DMS53 treated with DMSO at 0.1 percent for 48 hours (cell line): ENCODE data around the gene CALU.

Experiments
- DNase-seq: peaks from one replicate; lab custom pipeline; 2025; ENCODE audit not compliant: unreplicated experiment; lab: John Stamatoyannopoulos, UW

The CALU gene

GRCh38 chr7:128745706-128746105, 6.5 kb downstream of the CALU start:
- DNase-seq: no peak

- DNase-seq: no peak
Observed at GRCh38 chr7:128747327-128748079, 8.3 kb downstream of the CALU start.

- no peak for DNase-seq
Observed at GRCh38 chr7:128752251-128752650, 13.1 kb downstream of the CALU start.

GRCh38 chr7:128755075-128755818, 16.1 kb downstream of the CALU start:
- no peak for DNase-seq

- no peak for DNase-seq
Observed at GRCh38 chr7:128755819-128756476, 16.8 kb downstream of the CALU start.

- no peak for DNase-seq
Observed at GRCh38 chr7:128757203-128757602, 18.0 kb downstream of the CALU start.

GRCh38 chr7:128758553-128758952, 19.4 kb downstream of the CALU start:
- no peak for DNase-seq

GRCh38 chr7:128759242-128759641, 20.1 kb downstream of the CALU start:
- no peak for DNase-seq

- DNase-seq: no peak
Observed at GRCh38 chr7:128763541-128763940, 24.4 kb downstream of the CALU start.

GRCh38 chr7:128767475-128768110, 28.4 kb downstream of the CALU start:
- DNase-seq: no peak

GRCh38 chr7:128770233-128770632, 31.1 kb downstream of the CALU start:
- DNase-seq: no peak

GRCh38 chr7:128773604-128774003, 34.4 kb downstream of the CALU start:
- no peak for DNase-seq

GRCh38 chr7:128774029-128774689, 35.0 kb downstream of the CALU start:
- DNase-seq: no peak

- no peak for DNase-seq
Observed at GRCh38 chr7:128774921-128775320, 35.8 kb downstream of the CALU start.

GRCh38 chr7:128775744-128776474, 36.8 kb downstream of the CALU start, which contains the start of gene OPN1SW:
Gene OPN1SW, minus strand, starts transcription at chr7:128775794. Its CDS starts 13 bp downstream, at chr7:128775781.
- DNase-seq: no peak

- no peak for DNase-seq
Observed at GRCh38 chr7:128777156-128778123, 38.3 kb downstream of the CALU start.

GRCh38 chr7:128778946-128779345, 39.8 kb downstream of the CALU start:
- DNase-seq: no peak

GRCh38 chr7:128781126-128781525, 42.0 kb downstream of the CALU start:
- no peak for DNase-seq

- no peak for DNase-seq
Observed at GRCh38 chr7:128781851-128782250, 42.7 kb downstream of the CALU start.
